ENCODE data around the gene ULK4. TPM values are rescaled to one million over a fixed set of nuclear protein-coding genes. Genes with fewer than 3 reads are reported as not detected.
"Not testable (repeated sequence)": the region's sequence is repeated elsewhere in the genome, so short reads cannot be mapped to it uniquely, and the experiment has no call there.

Gene ULK4
- total RNA-seq, 2 experiments from 2014 or later: 9.5 to 10.8 TPM

- no peaks in the 10 kb centered on the region for H3K4me1 Mint-ChIP-seq (ENCODE audit: low read depth)
- H3K27ac Mint-ChIP-seq: no peak overlapping the region
- CTCF ChIA-PET: no interaction called here
- intact Hi-C loops (cut with micrococcal nuclease): no loop called here
- H3K4me3 Mint-ChIP-seq: no peak overlapping the region
- no peaks in the 10 kb centered on the region for H3K9me3 Mint-ChIP-seq
- no peak for DNase-seq
- POLR2A ChIA-PET: no interaction called here
- peaks cover 4% of the 10 kb centered on the region for H3K36me3 Mint-ChIP-seq
- no peaks in the 10 kb centered on the region for H3K27me3 Mint-ChIP-seq
These were observed 244.3 kb downstream of the ULK4 start for GRCh38 chr3:41717641-41718040.

- H3K9me3 Mint-ChIP-seq: no peaks in the 10 kb centered on the region
- intact Hi-C loops (cut with micrococcal nuclease): no loop called here
- CTCF ChIA-PET: no interaction called here
- H3K27ac Mint-ChIP-seq: no peak overlapping the region
- H3K4me3 Mint-ChIP-seq: no peak overlapping the region
- H3K27me3 Mint-ChIP-seq: no peaks in the 10 kb centered on the region
- no peaks in the 10 kb centered on the region for H3K4me1 Mint-ChIP-seq (ENCODE audit: low read depth)
- POLR2A ChIA-PET: no interaction called here
- DNase-seq: no peak
- H3K36me3 Mint-ChIP-seq: peaks cover 6% of the 10 kb centered on the region
These were observed 245.4 kb downstream of the ULK4 start for GRCh38 chr3:41716471-41716870.

GRCh38 chr3:41715376-41715775 is 246.5 kb downstream of the ULK4 start:
- CTCF ChIA-PET: no interaction called here
- Mint-ChIP-seq H3K36me3 (peaks cover 9% of the 10 kb centered on the region), H3K9me3 (no peaks in the 10 kb centered on the region), H3K27me3 (no peaks in the 10 kb centered on the region), H3K4me3 (no peak overlapping the region), H3K4me1 (ENCODE audit: low read depth) (no peaks in the 10 kb centered on the region), H3K27ac (no peak overlapping the region)
- intact Hi-C loops (cut with micrococcal nuclease): no loop called here
- DNase-seq: no peak
- POLR2A ChIA-PET: no interaction called here

GRCh38 chr3:41711651-41712050 is 250.3 kb downstream of the ULK4 start:
- no peaks in the 10 kb centered on the region for H3K27me3 Mint-ChIP-seq
- ChIA-PET POLR2A (no interaction called here), CTCF (no interaction called here)
- H3K4me1 Mint-ChIP-seq (ENCODE audit: low read depth): no peaks in the 10 kb centered on the region
- H3K9me3 Mint-ChIP-seq: no peaks in the 10 kb centered on the region
- no peak overlapping the region for H3K27ac Mint-ChIP-seq
- DNase-seq: no peak
- H3K36me3 Mint-ChIP-seq: peaks cover 12% of the 10 kb centered on the region
- H3K4me3 Mint-ChIP-seq: no peak overlapping the region
- intact Hi-C loops (cut with micrococcal nuclease): no loop called here

- DNase-seq: no peak
- peaks cover 12% of the 10 kb centered on the region for H3K36me3 Mint-ChIP-seq
- CTCF ChIA-PET: no interaction called here
- POLR2A ChIA-PET: no interaction called here
- intact Hi-C loops (cut with micrococcal nuclease): no loop called here
- H3K4me3 Mint-ChIP-seq: no peak overlapping the region
- no peak overlapping the region for H3K27ac Mint-ChIP-seq
- no peaks in the 10 kb centered on the region for H3K27me3 Mint-ChIP-seq
- H3K4me1 Mint-ChIP-seq (ENCODE audit: low read depth): no peaks in the 10 kb centered on the region
- no peaks in the 10 kb centered on the region for H3K9me3 Mint-ChIP-seq
These were observed 251.1 kb downstream of the ULK4 start for GRCh38 chr3:41710646-41711388.

GRCh38 chr3:41709213-41709612 is 252.7 kb downstream of the ULK4 start:
- POLR2A ChIA-PET; H3K27me3 Mint-ChIP-seq; H3K4me1 Mint-ChIP-seq (ENCODE audit: low read depth); CTCF ChIA-PET; H3K27ac Mint-ChIP-seq; H3K9me3 Mint-ChIP-seq; DNase-seq; H3K4me3 Mint-ChIP-seq; intact Hi-C loops (cut with micrococcal nuclease): not testable (repeated sequence)
- H3K36me3 Mint-ChIP-seq: peaks cover 16% of the 10 kb centered on the region

GRCh38 chr3:41708176-41708575 is 253.7 kb downstream of the ULK4 start:
- Mint-ChIP-seq H3K4me1 (ENCODE audit: low read depth) (no peaks in the 10 kb centered on the region), H3K4me3 (no peak overlapping the region), H3K27ac (no peak overlapping the region), H3K9me3 (no peaks in the 10 kb centered on the region), H3K36me3 (peaks cover 16% of the 10 kb centered on the region), H3K27me3 (no peaks in the 10 kb centered on the region)
- POLR2A ChIA-PET: no interaction called here
- DNase-seq: no peak
- intact Hi-C loops (cut with micrococcal nuclease): no loop called here
- CTCF ChIA-PET: no interaction called here

- no peak overlapping the region for H3K4me3 Mint-ChIP-seq
- no peak overlapping the region for H3K27ac Mint-ChIP-seq
- POLR2A ChIA-PET: no interaction called here
- H3K36me3 Mint-ChIP-seq: peaks cover 16% of the 10 kb centered on the region
- H3K27me3 Mint-ChIP-seq: no peaks in the 10 kb centered on the region
- H3K9me3 Mint-ChIP-seq: no peaks in the 10 kb centered on the region
- DNase-seq: no peak
- H3K4me1 Mint-ChIP-seq (ENCODE audit: low read depth): no peaks in the 10 kb centered on the region
- CTCF ChIA-PET: no interaction called here
- intact Hi-C loops (cut with micrococcal nuclease): no loop called here
These were observed 256.0 kb downstream of the ULK4 start for GRCh38 chr3:41705893-41706292.

- no peaks in the 10 kb centered on the region for H3K9me3 Mint-ChIP-seq
- POLR2A ChIA-PET: no interaction called here
- H3K4me3 Mint-ChIP-seq: no peak overlapping the region
- H3K27me3 Mint-ChIP-seq: no peaks in the 10 kb centered on the region
- H3K4me1 Mint-ChIP-seq (ENCODE audit: low read depth): no peaks in the 10 kb centered on the region
- CTCF ChIA-PET: no interaction called here
- intact Hi-C loops (cut with micrococcal nuclease): no loop called here
- H3K36me3 Mint-ChIP-seq: peaks cover 14% of the 10 kb centered on the region
- H3K27ac Mint-ChIP-seq: no peak overlapping the region
- DNase-seq: no peak
These were observed 260.7 kb downstream of the ULK4 start for GRCh38 chr3:41701191-41701698.

GRCh38 chr3:41700155-41700554 is 261.7 kb downstream of the ULK4 start:
- no peak overlapping the region for H3K27ac Mint-ChIP-seq
- CTCF ChIA-PET: no interaction called here
- H3K36me3 Mint-ChIP-seq: peaks cover 14% of the 10 kb centered on the region
- POLR2A ChIA-PET: no interaction called here
- no peaks in the 10 kb centered on the region for H3K27me3 Mint-ChIP-seq
- H3K4me1 Mint-ChIP-seq (ENCODE audit: low read depth): no peaks in the 10 kb centered on the region
- H3K9me3 Mint-ChIP-seq: no peaks in the 10 kb centered on the region
- intact Hi-C loops (cut with micrococcal nuclease): no loop called here
- DNase-seq: no peak
- no peak overlapping the region for H3K4me3 Mint-ChIP-seq

GRCh38 chr3:41698898-41699297 is 263.0 kb downstream of the ULK4 start:
- H3K27ac Mint-ChIP-seq: no peak overlapping the region
- no peaks in the 10 kb centered on the region for H3K9me3 Mint-ChIP-seq
- ChIA-PET CTCF (no interaction called here), POLR2A (no interaction called here)
- DNase-seq: no peak
- no peaks in the 10 kb centered on the region for H3K27me3 Mint-ChIP-seq
- H3K36me3 Mint-ChIP-seq: peaks cover 10% of the 10 kb centered on the region
- intact Hi-C loops (cut with micrococcal nuclease): loop anchor here (5.0 kb wide), 1 partner anchor 183 kb away; no protein-coding TSS in a partner anchor
- H3K4me1 Mint-ChIP-seq (ENCODE audit: low read depth): no peaks in the 10 kb centered on the region
- no peak overlapping the region for H3K4me3 Mint-ChIP-seq

GRCh38 chr3:41697702-41698101 is 264.2 kb downstream of the ULK4 start:
- H3K27ac Mint-ChIP-seq: no peak overlapping the region
- ChIA-PET POLR2A (interaction anchor here (0.5 kb wide), 1 partner anchor 344 kb away, joined by 3 read pairs; no protein-coding TSS in a partner anchor), CTCF (no interaction called here)
- intact Hi-C loops (cut with micrococcal nuclease): loop anchor here (5.0 kb wide), 1 partner anchor 185 kb away; no protein-coding TSS in a partner anchor
- H3K4me3 Mint-ChIP-seq: no peak overlapping the region
- DNase-seq: no peak
- no peaks in the 10 kb centered on the region for H3K4me1 Mint-ChIP-seq (ENCODE audit: low read depth)
- H3K27me3 Mint-ChIP-seq: no peaks in the 10 kb centered on the region
- H3K9me3 Mint-ChIP-seq: no peaks in the 10 kb centered on the region
- peaks cover 10% of the 10 kb centered on the region for H3K36me3 Mint-ChIP-seq

GRCh38 chr3:41695806-41696205 is 266.1 kb downstream of the ULK4 start:
- H3K4me1 Mint-ChIP-seq (ENCODE audit: low read depth); H3K9me3 Mint-ChIP-seq; H3K36me3 Mint-ChIP-seq; H3K4me3 Mint-ChIP-seq; CTCF ChIA-PET; H3K27me3 Mint-ChIP-seq; H3K27ac Mint-ChIP-seq; POLR2A ChIA-PET: not testable (repeated sequence)
- intact Hi-C loops (cut with micrococcal nuclease): loop anchor here (5.0 kb wide), 1 partner anchor 186 kb away; no protein-coding TSS in a partner anchor
- DNase-seq: peak; percentile 15

All from activated CD4-positive, alpha-beta memory T cell treated with anti-CD3 and anti-CD28 coated beads for 36 hours (primary cell).